ES-I3 (cell line): ENCODE measurements around the gene DUSP16.

Source experiments
- H3K36me3 ChIP-seq: 2 replicates; pipeline ENCODE4 v1.6.1; 2013; ENCODE audit warnings: mild to moderate bottlenecking, low read length, control low read depth, moderate library complexity; ENCODE audit not compliant: insufficient read depth
- H3K4me1 ChIP-seq: 2 replicates; pipeline ENCODE4 v1.6.1; 2013; ENCODE audit warnings: mild to moderate bottlenecking, control low read depth, low read length; ENCODE audit not compliant: insufficient read depth
- H3K9ac ChIP-seq: 2 replicates; pipeline ENCODE4 v1.6.1; 2013; ENCODE audit warnings: low read depth, mild to moderate bottlenecking, low read length, moderate library complexity
- H3K9me3 ChIP-seq: 2 replicates; pipeline ENCODE4 v1.6.1; 2013; ENCODE audit warnings: mild to moderate bottlenecking, low read length, moderate library complexity; ENCODE audit not compliant: control insufficient read depth, insufficient read depth

DUSP16 gene

DNA sequence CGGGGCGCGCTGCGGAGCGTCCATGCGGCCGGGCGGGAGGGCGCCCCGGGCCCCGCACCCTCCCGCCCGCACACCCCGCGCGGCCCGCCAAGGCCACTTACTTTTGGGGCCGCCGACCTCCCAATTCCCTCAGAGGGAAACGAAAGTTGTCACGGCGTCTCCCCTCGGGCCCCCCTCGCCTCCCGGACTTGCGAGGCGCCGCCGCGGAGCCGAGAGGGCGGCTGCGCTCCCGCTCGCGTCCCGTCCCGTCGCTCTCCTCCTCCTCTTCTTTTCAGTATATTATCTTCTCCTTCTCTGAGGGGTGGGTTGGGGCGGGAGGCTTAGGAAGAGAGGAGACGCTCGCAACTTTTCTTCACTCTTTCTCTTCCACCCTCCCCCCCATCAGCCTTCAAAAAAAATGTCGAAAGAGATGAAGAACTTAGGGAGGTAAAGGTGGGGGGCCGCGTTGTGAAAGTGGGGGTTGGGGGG, 613 bp downstream of the DUSP16 start:
- no peaks in the 10 kb centered on the region for H3K36me3 ChIP-seq
- H3K9ac ChIP-seq, result peak overlapping the region; percentile 92
- peaks cover 16% of the 10 kb centered on the region for H3K4me1 ChIP-seq
- peaks cover 2% of the 10 kb centered on the region for H3K9me3 ChIP-seq

DNA sequence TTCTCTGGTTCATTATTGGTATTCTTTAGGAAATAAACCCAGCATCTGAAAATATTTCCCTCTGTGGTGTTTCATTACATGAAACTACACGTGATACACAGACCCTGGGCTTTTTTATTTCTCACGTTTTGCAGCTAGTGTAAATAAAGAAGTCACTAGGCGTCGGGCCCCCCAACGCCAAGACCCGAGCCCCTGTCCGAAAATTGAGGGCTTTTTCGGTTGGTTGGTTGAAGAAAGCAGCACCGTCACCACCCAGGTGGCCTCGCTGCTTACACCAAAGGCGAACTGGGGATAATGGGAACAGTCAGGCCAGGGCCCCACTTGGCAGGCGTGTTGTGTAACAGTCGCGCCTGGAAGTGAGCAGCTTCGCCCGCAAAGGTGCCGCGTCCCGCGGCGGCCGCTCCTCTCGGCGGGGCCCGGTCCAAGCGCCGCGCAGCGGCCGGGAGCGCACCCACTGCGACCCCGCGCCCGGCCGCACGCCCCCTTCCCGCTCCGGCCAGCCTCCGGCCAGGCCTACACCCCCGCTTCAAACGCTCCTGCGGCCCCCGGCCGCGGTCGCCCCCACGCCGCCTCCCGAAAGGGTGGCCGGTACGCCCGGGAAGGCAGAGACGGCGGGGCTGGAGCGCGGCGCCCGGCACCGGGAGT, 1.2 kb downstream of the DUSP16 start:
- H3K4me1 ChIP-seq, result peaks cover 16% of the 10 kb centered on the region
- peak overlapping the region; percentile 92 for H3K9ac ChIP-seq
- no peaks in the 10 kb centered on the region for H3K36me3 ChIP-seq
- H3K9me3 ChIP-seq, result no peaks in the 10 kb centered on the region

DNA sequence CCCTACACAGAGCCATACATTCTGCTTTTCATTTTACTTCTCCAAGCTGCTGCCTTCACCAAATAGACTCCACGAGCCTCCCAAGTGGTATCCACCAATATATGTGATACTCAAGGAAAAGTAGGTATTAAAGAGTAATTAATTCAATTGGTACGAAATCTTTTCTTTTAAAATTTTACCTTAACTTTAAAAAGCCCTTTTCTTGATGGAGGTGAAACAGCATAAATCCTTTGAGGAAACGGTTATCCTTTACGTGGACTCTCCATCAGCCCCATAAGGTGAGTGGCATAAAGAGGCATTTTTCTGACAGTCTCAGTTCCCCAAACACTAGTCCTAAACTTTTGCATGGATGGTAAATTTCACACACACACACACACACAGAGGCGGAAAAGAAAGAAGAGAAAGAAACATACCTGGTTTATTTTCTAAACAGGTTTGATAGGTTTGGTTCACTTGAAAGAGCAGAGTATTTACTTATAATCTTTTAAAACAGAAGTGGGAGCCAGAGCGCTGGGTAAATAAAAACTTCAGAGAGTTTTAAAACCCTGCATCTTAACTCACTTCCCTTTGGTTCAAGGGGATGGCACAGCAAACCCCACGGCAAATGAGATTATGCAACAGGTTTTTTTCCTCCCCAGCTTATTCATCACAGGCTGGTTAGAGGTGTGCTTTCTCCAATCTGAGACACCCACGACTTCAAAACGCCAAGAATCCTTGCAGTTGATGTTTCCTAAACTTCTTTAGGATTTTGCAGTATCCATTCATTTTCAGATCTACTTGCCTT, 1.9 kb downstream of the DUSP16 start:
- H3K4me1 ChIP-seq, result peaks cover 16% of the 10 kb centered on the region
- no peaks in the 10 kb centered on the region for H3K36me3 ChIP-seq
- H3K9me3 ChIP-seq, result no peaks in the 10 kb centered on the region
- peak overlapping the region; percentile 92 for H3K9ac ChIP-seq

DNA sequence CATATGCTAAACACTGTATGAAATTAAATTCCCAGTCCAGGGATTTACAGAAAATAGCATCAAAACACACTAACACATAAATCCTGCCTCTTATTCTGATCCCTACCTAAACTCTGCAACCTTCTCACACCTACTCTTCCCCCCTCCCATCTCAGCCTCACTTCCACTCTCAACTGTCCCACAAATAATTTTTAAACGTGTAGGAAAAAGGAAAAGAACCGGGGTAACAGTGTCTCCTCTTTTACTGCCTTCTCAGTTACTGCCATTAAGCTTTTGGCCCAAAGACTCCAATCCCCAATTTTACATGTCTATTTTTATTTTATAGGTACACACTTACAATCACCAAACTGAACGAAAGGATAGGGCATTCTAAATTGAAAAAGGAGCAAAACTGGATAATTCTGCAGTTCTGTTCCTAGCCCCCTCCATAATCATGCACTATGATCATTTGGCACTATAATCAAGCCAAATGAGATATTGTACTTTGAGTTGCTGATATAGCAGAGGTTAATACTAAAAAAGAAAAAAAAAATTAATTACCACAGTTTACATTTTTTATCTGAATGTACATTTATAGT, 2.9 kb downstream of the DUSP16 start:
- no peaks in the 10 kb centered on the region for H3K9me3 ChIP-seq
- peaks cover 16% of the 10 kb centered on the region for H3K4me1 ChIP-seq
- peak overlapping the region; percentile 34 for H3K9ac ChIP-seq
- no peaks in the 10 kb centered on the region for H3K36me3 ChIP-seq

DNA sequence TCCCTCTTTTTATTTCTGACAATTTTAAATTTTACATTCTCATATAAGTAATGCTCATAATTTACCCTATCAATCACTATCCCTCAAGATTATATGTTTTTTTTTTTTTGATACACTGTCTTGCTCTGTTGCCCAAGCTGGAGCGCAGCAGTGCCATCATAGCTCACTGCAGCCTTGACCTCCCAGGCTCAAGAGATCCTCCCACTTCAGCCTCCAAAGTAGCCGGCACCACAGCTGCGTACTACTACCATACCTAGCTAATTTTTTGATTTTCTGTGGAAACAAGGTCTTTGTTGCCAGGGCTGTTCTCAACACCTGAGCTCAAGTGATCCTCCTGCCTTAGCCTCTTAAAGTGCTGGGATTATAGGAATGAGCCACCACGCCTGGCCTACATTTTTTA, 4.4 kb downstream of the DUSP16 start:
- no peaks in the 10 kb centered on the region for H3K9me3 ChIP-seq
- no peak overlapping the region for H3K9ac ChIP-seq
- H3K4me1 ChIP-seq, result peaks cover 11% of the 10 kb centered on the region
- peaks cover 3% of the 10 kb centered on the region; the same call in 1 of the 2 replicates for H3K36me3 ChIP-seq

DNA sequence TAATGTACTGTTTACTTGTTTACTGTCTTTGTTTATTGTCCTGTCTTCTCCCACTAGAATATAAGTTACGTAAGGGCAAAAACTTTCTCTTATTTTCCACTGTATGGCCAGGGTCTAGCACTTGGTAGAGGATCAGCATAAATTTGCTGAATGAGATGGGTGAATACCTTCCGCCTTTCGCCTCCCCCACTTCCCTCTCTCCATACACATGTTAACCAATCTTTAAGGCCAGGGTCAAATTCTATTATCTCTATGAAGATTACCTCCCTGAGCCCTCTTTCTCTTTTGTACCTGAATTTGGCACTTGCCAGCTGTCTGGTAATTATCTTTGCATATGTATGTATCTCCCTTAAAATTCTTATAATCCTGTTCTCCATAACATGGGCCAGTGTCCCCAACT, 4.9 kb downstream of the DUSP16 start:
- H3K36me3 ChIP-seq, result peaks cover 3% of the 10 kb centered on the region; the same call in 1 of the 2 replicates
- no peak overlapping the region for H3K9ac ChIP-seq
- no peaks in the 10 kb centered on the region for H3K9me3 ChIP-seq
- peaks cover 10% of the 10 kb centered on the region for H3K4me1 ChIP-seq

DNA sequence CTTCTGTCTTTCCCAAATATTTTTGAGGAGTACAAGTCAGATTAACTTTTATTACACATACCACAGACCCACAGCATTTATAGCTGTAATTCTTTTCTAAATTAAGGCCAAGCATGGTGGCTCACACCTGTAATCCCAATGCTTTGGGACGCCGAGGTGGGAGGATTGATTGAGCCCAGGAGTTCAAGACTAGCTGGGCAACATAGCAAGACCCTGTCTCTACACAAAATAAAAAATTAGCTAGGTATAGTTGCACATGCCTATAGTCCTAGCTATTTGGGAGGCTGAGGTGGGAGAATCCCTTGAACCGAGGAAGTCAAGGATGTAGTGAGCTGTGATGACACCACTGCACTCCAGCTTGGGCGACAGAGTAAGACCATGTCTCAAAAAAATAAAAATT, 7.0 kb downstream of the DUSP16 start:
- peaks cover 10% of the 10 kb centered on the region for H3K4me1 ChIP-seq
- H3K36me3 ChIP-seq, result peaks cover 3% of the 10 kb centered on the region; the same call in 1 of the 2 replicates
- H3K9ac ChIP-seq, result no peak overlapping the region
- H3K9me3 ChIP-seq, result no peaks in the 10 kb centered on the region

DNA sequence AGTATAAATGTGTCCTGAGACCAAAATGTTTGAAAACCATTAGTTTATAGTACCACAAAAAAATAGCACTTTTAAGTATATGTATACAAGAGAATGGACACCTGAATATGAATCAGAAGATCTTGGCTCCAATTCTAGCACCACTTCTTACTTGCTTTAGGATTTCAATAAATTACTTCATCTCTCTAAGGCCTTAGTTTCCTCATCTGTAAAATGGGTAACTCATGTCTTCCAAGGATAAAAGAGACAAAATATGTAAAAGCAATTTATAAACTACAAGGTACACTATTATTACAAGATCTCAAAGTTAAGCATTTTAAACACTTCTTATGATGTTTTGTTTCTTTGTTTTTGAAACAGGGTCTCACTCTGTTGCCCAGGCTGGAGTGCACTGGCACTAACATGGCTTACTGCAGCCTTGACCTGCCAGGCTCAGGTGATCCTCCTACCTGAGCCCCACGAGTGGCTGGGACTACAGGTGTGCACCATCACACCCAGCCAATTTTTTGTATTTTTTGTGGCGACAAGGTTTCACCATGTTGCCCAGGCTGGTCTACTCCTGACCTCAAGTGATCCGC, 9.4 kb downstream of the DUSP16 start:
- H3K9me3 ChIP-seq, result no peaks in the 10 kb centered on the region
- H3K4me1 ChIP-seq, result peaks cover 10% of the 10 kb centered on the region; the same call in 1 of the 2 replicates
- H3K36me3 ChIP-seq, result peaks cover 3% of the 10 kb centered on the region; the same call in 1 of the 2 replicates

DNA sequence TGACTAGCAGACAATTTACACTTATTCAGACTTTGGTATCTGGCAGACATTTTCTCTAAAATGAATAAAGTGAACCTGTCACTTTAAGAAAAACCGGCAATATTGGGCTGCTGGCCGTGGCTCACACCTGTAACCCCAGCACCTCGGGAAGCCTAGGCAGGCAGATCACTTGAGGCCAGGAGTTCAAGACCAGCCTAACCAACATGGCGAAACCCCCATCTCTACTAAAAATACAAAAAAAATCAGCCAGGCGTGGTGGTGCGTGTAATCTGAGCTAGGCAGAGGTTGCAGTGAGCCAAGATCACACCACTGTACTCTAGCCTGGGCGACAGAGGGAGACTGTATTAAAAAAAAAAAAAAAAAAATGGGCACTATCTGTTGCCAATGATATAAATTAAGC, 11.5 kb downstream of the DUSP16 start:
- peaks cover 3% of the 10 kb centered on the region; the same call in 1 of the 2 replicates for H3K36me3 ChIP-seq
- H3K9ac ChIP-seq, result no peak overlapping the region
- H3K4me1 ChIP-seq, result 0 out of 2 replicates have a peak, but pooled peaks cover 4% of the 10 kb centered on the region
- H3K9me3 ChIP-seq, result no peaks in the 10 kb centered on the region

More for the DNA sequence above, 9.4 kb downstream of the DUSP16 start:
- H3K9ac ChIP-seq, result no peak overlapping the region

DNA sequence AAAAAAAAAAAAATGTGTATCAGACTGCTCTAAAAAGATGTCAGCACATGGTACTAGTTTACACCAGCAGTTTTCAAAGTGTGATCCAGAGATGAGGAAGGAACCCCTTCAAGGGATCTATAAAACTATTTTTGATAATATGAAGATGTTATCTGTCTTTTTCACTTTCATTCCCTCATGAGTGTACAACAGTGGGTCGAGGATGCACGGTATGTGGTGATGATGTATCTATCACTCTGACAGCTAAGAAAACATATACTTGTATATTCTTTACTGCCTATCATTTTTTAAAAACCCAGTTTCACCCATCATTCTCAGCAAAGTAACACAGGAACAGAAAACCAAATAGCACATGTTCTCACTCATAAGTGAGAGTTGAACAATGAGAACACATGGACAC, 12.4 kb downstream of the DUSP16 start:
- Histone ChIP-seq H3K9me3 (no peaks in the 10 kb centered on the region), H3K4me1 (0 out of 2 replicates have a peak, but pooled peaks cover 4% of the 10 kb centered on the region), H3K9ac (no peak overlapping the region), H3K36me3 (peaks cover 3% of the 10 kb centered on the region; the same call in 1 of the 2 replicates)

DNA sequence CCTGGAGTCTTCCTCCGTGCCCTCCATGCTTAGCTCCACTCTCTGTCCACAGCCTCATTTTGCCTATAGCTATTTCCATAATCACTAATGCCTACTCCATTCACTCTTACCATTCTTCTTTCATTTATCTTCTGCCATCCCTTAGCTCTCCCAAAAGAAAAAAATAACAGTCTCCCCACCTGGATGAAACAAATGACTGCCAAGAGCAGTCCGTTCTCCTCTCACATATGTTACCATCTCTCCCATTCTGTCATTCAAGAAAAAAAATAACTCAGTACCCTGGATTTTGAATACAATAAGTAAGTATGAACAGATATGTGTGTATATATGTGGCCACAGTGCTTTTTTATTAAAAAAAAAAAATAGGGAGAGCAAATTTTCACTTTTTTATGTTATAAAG, 13.2 kb downstream of the DUSP16 start:
- Histone ChIP-seq H3K9ac (no peak overlapping the region), H3K36me3 (peaks cover 3% of the 10 kb centered on the region; the same call in 1 of the 2 replicates), H3K9me3 (no peaks in the 10 kb centered on the region), H3K4me1 (0 out of 2 replicates have a peak, but pooled peaks cover 4% of the 10 kb centered on the region)

DNA sequence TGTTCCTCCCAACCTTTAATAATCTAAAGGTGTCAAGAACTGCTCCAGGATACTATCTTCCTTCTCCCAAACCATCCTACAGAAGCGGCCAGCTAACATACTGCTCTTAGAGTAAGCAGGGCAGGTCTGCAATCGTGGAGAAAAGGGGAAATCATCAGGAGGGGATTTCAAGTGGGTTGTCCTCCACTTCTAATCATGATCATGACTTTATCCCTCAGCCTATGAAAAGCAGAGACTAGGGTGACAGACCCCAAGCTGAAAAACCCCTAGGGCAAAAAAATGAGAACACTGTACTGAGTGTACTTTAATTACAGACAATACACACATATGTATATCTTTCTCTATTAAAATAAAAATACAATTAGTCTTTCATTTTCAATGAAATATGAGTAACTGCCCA, 13.9 kb downstream of the DUSP16 start:
- Histone ChIP-seq H3K9ac (no peak overlapping the region), H3K4me1 (0 out of 2 replicates have a peak, but pooled peaks cover 4% of the 10 kb centered on the region), H3K36me3 (peaks cover 3% of the 10 kb centered on the region; the same call in 1 of the 2 replicates)

DNA sequence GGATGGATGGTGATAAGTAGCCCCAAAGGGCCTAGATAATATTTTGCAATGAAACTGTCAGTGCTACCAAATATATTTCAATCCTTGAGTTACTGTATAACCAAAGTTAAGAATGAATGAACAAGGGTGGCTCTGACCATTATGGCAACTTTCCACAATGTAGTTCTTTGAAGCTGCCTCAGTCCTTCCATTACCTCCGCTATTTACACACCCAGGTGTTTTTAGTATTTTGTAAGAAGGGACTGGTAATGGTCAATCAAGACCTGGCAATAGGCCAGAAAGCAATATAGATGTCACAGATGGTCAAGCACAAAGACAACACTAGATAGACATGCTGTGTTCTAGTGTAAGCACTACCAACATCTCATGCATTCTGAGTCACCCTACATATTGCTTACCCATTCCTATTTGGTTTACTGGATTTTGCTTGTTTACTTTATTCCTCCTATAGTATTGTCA, 16.3 kb downstream of the DUSP16 start:
- H3K9ac ChIP-seq, result no peak overlapping the region
- no peaks in the 10 kb centered on the region for H3K9me3 ChIP-seq
- no peaks in the 10 kb centered on the region for H3K36me3 ChIP-seq
- H3K4me1 ChIP-seq, result peaks cover 8% of the 10 kb centered on the region

More for the DNA sequence above, 13.9 kb downstream of the DUSP16 start:
- no peaks in the 10 kb centered on the region for H3K9me3 ChIP-seq

DNA sequence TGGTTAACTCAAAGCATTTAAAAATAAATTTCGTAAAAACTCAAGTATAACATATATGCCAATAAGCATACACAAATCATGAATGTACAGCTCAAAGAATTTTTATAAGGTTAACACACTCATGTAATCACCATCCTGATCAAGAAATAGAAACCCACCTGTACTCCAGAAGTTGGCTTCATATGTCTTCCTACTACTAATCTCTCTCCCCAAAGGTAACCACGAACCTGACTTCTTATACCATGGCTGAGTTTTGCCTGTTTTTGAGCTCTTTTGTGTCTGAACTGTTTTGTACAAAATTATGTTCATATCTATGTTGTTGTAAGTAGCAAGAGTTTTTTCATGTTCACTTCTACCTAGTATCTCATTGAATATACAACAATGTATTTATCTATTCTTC, 18.7 kb downstream of the DUSP16 start:
- Histone ChIP-seq H3K36me3 (no peaks in the 10 kb centered on the region), H3K9me3 (no peaks in the 10 kb centered on the region), H3K4me1 (peaks cover 7% of the 10 kb centered on the region), H3K9ac (no peak overlapping the region)
